ENCODE results near the gene BRD1. TPM values are rescaled to one million over a fixed set of nuclear protein-coding genes. Genes with fewer than 3 reads are reported as not detected.

The BRD1 gene
- total RNA-seq, 2 donors from 2014 or later: 17.8 to 19.6 TPM

DNA sequence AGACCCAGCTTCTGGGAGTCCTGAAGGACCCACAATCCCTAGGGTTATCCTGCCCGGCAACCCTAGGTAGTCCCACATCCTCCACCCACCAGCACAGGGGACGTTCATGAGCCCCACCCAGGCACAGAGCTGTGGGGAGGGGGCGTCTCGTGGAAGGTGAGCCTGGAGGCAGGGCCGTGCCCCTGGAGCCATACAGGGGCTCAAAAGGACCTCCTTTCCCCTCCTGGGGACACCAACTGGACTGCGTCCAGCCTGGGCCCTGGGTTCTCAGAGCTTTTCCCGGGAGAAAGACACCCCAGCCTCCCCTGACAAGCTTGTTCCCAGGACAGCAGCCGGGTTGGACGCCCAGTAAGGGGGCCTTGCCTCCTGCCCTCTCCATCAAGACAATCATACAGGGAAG is 78.4 kb downstream of the BRD1 start:
- DNase-seq: no peak
- no peak for ATAC-seq
- intact Hi-C loops (cut with DNase I): no loop called here

DNA sequence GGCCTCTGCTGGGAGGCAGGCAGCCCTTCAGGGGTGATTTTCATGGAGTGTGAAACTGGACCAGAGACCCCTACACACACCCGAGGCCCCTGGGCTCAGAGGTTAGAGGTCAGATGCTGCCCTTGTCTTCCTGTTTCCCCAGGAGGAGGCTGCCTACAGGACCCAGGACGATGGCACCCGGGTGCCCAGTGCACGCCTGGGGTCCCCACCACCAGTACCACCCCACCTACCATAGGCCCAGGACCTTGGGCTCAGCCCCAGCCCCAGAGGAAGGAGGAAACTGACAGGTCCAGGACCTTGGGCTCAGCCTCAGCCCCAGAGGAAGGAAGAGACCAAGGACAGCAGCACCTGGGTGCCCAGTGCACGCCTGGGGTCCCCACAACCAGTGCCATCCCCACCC is 79.2 kb downstream of the BRD1 start:
- intact Hi-C loops (cut with DNase I): no loop called here
- ATAC-seq: no peak
- DNase-seq: no peak

DNA sequence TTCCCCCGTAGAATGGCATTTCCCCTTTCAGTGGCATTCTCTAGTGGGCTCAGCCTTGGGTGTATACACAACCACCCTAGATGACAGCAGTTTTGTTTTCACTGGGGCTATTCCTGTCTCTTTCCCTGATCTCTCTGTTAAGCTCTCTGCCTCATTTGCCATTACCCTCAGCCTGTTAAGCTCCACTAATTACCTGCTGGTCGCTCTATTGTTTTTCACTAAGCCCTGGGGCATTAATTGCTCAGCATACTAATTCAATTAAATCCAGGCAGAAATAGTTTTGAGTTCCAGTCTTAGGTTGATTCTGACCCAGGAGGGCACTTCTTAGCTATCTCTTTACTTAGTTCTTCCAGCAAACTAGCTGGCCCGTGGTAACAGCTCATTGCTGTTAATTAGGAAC is 80.0 kb downstream of the BRD1 start:
- intact Hi-C loops (cut with DNase I): no loop called here
- DNase-seq (no peak), ATAC-seq (no peak)

DNA sequence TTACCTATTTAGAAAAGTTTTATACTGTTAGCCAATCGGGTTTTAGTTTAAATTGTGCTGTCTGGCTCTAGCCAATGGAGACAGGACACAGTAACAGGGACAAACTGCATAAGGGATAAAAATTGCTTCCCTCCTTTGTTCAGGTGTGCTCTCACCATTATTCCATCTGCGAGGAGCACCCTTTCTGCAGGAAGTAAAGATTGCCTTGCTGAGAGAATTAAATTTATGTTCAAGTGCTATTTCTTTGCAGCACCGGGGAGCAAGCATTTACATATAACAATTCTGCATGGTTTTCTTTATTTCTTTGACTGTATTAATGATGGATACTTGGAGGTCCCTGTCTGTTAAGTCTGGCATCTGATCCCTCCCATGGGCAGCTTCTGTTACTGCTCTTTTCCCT is 80.5 kb downstream of the BRD1 start:
- DNase-seq (no peak), ATAC-seq (no peak)
- intact Hi-C loops (cut with DNase I): no loop called here

DNA sequence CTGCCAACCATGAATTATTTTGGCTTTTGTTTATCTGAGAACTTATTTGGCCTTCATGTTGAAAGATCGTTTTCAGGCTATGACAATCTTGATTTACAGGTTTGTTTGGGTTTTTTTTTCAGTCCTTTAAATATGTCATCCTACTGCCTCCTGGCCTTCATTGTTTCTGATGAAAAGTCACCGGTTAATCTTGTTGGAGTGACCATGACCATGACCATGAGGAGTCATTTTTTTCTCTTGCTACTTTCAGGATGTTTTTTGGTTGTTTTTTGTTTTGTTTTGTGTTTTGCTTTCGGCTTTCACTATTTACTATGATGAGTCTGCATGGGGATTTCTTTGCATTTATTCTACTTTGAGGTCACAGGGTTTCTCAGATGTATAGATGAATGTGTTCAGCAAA is 81.6 kb downstream of the BRD1 start:
- intact Hi-C loops (cut with DNase I): no loop called here
- DNase-seq: no peak
- no peak for ATAC-seq

DNA sequence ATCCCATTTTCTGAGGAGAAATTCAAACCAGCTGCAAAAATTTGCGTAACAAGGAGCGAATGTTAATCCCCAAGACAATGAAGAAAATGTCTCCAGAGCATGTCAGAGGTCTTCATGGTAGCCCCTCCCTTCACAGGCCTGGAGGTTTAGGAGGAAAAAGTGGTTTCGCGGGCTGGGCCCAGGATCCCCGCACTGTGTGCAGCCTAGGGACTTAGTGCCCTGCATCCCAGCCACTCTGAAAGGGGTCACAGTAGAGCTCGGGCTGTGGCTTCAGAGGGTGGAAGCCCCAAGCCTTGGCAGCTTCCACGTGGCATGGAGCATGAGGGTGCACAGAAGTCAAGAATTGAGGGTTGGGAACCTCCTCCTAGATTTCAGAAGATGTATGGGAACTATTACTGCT is 87.4 kb downstream of the BRD1 start:
- intact Hi-C loops (cut with DNase I): no loop called here
- ATAC-seq (no peak), DNase-seq (no peak)

DNA sequence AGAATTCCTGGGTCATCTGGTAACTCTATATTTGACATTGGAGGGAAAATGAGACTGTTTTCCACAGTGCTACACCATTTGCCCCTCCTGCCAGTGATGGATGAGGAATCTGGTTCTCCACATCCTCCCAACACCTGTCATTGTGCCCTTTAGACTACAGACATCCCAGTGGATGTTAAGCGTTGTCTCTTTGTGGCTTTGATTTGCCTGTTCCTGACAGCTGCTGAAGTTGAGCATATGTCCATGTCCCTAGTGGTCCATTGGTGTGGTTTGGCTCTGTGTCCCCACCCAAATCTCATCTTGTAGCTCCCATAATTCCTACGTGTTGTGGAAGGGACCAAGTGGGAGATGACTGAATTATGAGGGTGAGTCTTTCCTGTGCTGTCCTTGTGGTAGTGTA is 88.5 kb downstream of the BRD1 start:
- DNase-seq (no peak), ATAC-seq (no peak)
- intact Hi-C loops (cut with DNase I): no loop called here

DNA sequence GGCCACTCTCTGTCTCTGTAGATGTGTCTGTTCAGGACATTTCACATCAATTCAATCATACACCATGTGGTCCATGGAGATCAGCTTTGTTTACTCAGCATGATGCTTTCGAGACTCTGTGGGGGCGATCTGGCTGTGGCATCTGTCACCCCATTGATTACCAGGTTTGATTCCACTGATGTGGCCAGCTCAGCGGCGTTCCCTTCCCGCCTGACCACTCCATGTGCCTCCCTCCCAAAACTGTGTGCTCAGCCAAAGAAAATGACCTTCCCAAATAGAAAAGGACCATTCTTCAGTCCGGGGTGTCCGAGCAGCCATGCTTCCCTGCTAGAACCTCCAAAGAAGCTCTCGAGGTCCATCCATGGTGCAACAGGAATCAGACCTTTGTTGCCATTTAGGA is 89.1 kb downstream of the BRD1 start:
- intact Hi-C loops (cut with DNase I): no loop called here
- ATAC-seq: no peak

DNA sequence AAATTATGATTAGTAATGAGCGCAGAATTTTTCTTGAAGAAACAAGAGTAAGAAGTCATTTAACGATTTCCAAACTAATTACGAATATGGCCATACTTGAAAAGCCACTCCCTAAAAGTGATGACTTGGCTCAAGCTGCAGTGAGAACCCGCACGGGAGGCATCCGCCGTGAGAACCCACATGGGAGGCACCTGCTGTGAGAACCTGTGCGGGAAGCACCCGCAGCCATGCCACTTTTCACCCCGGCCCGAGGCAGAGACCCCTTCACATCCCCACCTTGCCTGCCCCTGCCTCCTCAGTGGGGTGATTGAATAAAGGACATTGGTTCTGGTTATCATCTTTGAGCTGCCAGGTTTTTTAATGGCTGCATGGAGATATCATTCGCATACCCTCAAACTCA is 89.7 kb downstream of the BRD1 start:
- intact Hi-C loops (cut with DNase I): no loop called here
- DNase-seq: no peak

More for the DNA sequence above, 89.1 kb downstream of the BRD1 start:
- no peak for DNase-seq

DNA sequence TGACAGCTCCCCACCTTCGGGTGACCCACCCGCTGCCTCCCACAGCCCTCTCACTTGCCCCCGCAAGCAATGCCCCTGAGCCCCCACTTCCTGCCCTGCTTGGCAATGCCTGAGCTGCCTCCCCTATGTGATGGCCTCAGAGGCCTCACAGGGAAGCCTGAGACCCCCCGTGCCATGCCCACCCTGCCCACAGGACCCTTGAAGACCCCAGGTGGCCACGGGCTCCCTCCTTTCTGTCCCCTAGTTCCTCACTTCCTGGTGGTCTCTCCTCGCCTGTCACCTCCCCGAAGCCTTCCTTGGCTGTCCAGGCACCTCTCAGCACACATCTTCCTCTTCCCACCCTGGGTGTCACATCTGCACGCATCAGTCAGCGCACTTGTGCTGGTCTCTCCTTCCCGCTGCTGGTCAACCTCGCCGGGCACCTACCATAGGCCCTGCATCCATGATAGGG is 90.5 kb downstream of the BRD1 start:
- DNase-seq (no peak), ATAC-seq (no peak)
- intact Hi-C loops (cut with DNase I): no loop called here

More for the DNA sequence above, 89.7 kb downstream of the BRD1 start:
- no peak for ATAC-seq

DNA sequence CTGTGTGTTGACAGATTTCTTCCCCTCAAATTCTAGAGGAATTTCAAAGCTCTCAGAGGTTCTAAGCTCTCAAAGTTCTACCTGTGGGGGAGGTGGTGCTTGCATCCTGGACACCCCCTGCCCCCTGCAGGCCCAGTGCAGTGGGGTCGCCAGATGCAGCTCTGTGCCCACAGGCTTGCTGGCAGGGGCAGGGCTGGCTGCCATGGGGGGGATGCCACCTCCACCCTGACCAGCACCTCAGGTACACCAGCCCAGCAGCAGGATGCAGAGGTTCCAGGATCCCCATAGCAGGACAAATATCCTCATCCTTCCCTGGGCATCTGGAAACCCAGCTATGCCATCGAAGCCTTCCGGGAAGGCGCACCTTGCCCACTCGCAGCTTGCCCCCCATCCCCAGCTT is 91.1 kb downstream of the BRD1 start:
- intact Hi-C loops (cut with DNase I): no loop called here
- DNase-seq (no peak), ATAC-seq (no peak)

DNA sequence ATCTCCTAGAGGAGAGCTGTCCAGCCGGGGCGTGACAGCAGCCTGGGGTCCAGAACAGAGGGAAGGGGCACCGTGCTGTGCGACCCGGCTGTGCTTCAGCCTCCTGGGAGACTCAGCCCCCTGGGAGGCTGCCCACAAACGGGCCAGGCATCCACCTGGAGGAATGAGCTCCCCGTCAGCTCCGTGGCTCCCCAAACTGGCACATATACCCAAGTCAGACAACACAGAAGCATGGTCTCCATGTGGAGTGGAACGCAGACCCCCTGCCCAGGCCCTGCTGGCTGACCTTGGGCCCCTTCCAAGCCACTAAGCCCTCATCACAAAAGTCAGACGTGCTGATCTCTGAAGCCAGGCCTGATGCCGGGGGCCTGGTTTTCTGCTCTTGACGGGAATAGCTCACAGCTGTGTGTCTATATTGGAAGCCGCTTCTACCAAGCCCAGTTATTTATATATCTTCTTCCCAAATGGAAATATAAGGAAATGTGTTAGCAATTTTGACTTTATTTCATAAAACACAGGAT is 91.7 kb downstream of the BRD1 start:
- ATAC-seq (no peak), DNase-seq (no peak)
- intact Hi-C loops (cut with DNase I): no loop called here

DNA sequence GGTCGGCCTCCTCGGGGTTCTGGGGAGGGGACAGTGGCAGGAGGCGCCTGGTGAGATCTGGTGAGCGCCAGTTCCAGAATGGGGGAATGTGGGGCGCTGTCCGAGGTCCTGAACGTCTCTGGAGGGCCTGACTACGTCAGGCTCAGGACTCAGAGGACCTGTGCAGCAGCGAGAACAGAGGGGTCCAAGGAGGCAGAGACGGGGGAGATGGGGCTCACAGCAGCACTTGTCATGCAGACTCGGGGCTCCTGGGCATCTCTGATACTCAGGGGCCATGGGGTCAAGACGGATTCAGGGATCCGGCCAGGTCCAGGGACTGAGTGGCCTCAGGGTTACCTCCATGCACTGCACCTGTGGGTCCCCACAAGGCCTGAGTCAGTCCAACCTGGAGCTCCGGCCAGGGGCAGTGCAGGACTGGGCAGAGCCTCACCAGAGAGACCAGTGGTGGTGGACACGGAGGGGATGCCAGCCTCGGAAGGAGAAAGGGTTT is 92.2 kb downstream of the BRD1 start:
- intact Hi-C loops (cut with DNase I): no loop called here
- ATAC-seq (no peak), DNase-seq (no peak)

DNA sequence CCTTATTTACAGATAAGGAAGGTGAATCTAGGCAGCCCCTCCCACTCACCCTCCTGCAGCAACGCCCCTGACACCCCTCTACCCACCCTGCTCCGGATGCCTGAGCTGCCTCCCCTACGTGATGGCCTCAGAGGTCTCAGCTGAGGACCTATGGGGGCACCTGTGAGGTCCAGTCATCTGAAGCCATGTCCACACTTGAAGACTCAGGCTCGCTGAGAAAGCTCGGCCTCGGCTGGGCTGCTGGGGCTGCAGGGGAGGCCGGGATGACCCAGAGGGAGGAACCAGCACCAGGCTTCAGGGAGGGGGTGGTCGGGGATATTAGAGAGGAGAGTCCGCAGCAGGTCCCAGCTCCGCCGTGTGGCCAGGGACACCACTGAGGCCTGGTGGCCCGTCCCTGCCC is 92.8 kb downstream of the BRD1 start:
- DNase-seq: no peak
- ATAC-seq: no peak
- intact Hi-C loops (cut with DNase I): no loop called here

DNA sequence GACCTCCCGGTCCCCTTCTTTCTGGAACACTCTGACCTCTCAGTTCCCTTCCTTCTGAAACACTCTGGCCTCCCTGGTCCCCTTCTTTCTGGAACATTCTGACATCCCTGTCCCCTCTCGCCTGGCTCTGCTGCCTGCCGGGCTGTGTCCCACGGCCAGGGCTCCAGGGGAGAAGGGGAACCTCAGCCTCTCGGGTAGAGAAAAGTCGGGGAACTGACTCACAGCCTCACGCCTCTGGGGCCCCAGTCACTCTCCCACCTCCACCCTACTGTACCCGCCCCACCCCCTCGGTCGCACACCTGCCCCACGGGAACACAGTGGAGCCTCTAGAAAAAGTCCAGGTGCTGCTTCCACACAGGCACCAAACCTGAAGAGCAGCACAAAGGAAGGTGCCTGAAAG is 93.3 kb downstream of the BRD1 start:
- no peak for ATAC-seq
- intact Hi-C loops (cut with DNase I): no loop called here
- DNase-seq: no peak

DNA sequence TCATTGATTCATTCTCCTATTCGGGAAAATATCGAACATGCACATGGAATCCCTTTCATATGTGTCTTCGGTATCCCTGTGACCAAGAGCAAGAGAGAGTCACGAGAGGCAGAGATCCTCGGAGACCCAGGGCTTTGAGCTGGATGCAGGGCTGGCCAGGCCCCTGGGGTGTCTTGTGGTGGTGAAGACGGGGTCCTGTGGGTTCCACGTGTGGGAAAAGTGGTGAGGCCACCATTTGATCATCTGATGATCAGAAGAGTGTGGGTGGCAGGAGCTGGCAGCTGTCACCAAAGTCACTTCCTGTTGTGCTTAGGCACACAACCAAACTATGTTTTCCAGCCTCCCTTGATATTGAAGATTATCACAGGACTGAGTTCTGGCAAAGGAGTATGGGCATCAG is 94.0 kb downstream of the BRD1 start:
- intact Hi-C loops (cut with DNase I): no loop called here
- DNase-seq: no peak
- ATAC-seq: no peak

DNA sequence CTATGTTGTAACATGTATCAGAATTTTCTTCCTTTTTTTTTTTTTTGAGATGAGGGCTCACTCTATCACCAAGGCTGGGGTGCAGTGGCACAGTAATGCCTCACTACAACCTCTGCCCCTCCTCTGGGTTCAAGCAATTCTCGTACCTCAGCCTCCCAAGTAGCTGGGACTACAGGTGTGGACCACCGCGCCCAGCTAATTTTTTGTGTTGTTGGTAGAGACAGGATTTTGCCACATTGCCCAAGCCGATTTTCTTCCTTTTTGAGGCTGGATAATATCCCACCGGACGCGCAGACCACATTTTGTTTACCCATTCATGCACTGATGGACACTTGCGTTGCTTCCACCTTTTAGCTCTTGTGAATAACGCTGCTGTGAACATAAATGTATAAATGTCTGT is 97.0 kb downstream of the BRD1 start:
- intact Hi-C loops (cut with DNase I): no loop called here
- DNase-seq (no peak), ATAC-seq (no peak)

DNA sequence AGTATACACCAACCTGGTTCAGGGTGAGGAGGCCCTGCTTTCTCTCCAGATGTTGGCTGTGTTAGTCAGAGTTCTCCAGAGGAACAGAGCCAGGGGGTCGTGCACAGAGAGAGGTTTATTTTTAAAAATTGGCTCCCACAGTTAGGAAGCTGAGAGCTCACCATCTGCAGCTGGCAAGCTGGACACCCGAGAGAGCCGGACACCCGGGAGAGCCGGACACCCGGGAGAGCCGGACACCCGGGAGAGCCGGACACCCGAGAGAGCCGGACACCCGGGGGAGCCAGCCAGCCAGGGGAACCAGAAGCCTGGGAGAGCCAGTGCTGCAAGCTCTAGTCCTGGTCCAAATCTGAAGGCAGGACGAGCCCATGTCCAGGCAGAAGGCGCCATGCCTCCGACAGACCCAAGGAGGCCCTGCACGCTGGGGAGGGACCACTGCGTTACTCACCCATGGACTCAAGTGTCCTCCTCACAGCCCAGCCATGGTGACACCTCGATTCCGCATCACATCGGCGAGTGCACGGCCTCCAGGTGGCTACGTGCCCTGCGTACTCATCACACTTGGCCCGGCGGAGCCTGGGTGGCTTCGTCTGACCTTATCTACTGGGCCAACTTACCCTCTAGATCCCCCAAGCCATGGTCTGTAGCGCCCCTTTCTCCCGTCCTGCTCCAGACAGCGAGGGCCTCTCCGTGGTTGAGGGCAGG is 99.0 kb downstream of the BRD1 start:
- no peak for DNase-seq
- intact Hi-C loops (cut with DNase I): no loop called here
- ATAC-seq: no peak

DNA sequence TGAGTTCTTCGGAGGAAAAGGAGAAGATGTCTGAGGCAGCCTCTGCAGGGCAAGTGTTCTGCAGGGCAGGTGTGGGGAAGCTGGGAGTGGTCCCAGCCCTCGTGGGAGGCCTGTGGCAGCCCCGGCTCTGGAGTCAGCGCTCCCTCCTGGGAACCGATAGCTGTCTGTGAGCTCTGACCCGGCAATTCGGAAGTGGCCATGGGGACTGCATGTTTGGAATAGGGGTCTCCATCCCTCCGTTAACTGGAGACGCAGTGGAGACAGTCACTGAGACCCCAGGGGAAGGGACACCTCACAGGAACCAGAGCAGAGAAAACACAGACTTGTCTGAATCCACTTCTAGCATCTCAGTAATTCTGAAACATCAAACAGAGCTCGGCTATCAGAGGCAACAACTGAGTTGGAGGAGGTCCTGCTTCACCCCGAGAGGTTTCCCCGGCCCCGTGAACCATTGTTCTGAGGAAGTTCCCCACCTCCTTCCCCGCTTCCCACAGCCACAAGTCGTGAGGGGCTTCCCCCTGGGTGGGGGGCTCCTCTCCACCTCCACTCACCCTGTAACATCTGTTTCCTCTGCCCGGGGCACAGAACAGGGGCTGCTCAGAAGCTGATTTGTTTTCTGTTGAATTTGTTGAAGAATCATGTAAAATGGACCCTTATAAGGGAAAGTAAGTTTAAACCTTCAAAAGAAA is 99.6 kb downstream of the BRD1 start:
- intact Hi-C loops (cut with DNase I): no loop called here
- DNase-seq (no peak), ATAC-seq (no peak)

DNA sequence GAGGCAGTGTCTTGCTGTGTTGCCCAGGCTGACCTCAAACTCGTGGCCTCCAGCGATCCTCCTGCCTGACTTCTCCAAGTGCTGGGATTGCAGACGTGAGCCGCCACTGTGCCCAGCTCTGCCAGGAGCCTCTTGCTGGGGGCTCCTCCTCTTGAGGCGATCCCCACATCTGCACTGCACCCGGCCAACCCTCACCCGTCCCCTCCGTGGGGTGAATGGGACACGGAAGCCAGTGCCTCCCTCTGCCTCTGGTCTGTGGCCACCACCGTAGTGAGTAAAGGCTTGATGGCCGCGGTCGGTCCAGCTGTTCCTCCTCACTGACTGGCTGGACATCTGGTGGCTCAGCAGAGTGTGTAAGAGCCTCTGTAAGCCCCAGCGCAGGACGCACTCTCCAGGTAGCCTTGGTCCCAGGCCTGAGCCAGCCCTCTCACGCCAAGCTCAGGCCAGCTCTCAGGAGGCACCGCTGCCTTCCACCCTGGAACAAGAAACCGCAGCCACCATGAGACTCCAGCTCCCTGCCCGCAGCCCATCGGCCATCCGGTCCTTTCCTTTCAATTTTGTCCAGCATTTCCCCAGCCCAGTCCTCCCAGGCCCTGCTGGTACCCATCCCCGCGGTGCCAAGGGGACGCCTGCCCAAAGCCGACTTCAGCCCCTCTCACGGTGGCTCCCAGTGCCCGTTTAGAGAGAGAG is 100.3 kb downstream of the BRD1 start:
- intact Hi-C loops (cut with DNase I): no loop called here
- no peak for DNase-seq
- ATAC-seq: no peak

Measured in left cardiac atrium (tissue), 4 donors.